Fibroblast of lung (primary cell): ENCODE data around the gene RAPH1.

Experiments
- EZH2 ChIP-seq: IDR thresholded peaks from 2 replicates; pipeline ENCODE4 v1.5.1; 2012; ENCODE audit warnings: low read length, control low read depth, mild to moderate bottlenecking; ENCODE audit errors: missing control alignments
- TF ChIP-seq, protein P1 (sequence below), 2 donors: IDR thresholded peaks in 1 of 2; conservative IDR thresholded peaks in 1 of 2; 1 replicate in 1 of 2; 2 replicates in 1 of 2; pipeline ENCODE4 v1.5.1; 2011 to 2012; ENCODE audit warnings: low read length in 2 of 2, control low read depth in 1 of 2, inconsistent platforms in 1 of 2, low read depth in 1 of 2, mild to moderate bottlenecking in 1 of 2

DNA sequence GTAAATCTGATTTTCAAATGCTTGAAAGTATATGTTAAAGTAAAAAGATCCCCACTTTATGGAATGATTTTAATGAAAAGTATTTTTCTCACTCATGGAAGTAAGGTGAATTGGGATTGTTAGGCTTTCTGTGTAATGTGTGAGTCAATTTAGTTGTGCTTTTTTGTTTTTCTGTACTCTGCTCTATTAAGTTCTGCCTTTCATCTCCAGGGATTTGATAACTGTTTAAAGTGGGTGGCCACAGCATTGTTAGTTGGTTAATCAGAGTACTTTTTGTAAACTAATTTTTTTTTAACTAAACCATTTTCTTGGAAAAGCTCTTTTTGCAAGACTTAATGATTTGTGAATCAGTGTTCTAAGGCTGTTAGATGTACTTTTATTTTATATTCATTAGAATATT is 130.1 kb downstream of the RAPH1 start:
- TF ChIP-seq, protein P1, sequence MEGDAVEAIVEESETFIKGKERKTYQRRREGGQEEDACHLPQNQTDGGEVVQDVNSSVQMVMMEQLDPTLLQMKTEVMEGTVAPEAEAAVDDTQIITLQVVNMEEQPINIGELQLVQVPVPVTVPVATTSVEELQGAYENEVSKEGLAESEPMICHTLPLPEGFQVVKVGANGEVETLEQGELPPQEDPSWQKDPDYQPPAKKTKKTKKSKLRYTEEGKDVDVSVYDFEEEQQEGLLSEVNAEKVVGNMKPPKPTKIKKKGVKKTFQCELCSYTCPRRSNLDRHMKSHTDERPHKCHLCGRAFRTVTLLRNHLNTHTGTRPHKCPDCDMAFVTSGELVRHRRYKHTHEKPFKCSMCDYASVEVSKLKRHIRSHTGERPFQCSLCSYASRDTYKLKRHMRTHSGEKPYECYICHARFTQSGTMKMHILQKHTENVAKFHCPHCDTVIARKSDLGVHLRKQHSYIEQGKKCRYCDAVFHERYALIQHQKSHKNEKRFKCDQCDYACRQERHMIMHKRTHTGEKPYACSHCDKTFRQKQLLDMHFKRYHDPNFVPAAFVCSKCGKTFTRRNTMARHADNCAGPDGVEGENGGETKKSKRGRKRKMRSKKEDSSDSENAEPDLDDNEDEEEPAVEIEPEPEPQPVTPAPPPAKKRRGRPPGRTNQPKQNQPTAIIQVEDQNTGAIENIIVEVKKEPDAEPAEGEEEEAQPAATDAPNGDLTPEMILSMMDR (conservative IDR thresholded peaks at IDR 0.05 in 1 of 2, IDR thresholded peaks at IDR 0.05 in 1 of 2; ENCODE audit: low read depth in 1 of 2, low read length in 2 of 2), result no peak
- no peak for TF ChIP-seq EZH2
